HepG2 (cell line): ENCODE results near the gene SLC38A2. TPM values are rescaled to one million over a fixed set of nuclear protein-coding genes. Genes with fewer than 3 reads are reported as not detected.

Experiments used
- ARNT ChIP-seq: fragments of 450-650 bp; IDR thresholded peaks from 2 replicates; pipeline ENCODE4 v1.6.1; 2017
- ATF4 ChIP-seq, 2 experiments: fragments of 450-650 bp in 1 of 2; sonication (generic) in 1 of 2; formaldehyde crosslinking; IDR thresholded peaks; 2 replicates each; pipeline versions ENCODE4 v1.5.0 to v1.8.0; 2020 to 2022; ENCODE audit warnings: mild to moderate bottlenecking in 1 of 2, missing genetic modification reagents in 1 of 2
- CEBPB ChIP-seq: IDR thresholded peaks from 2 replicates; pipeline ENCODE4 v1.6.1; 2011; ENCODE audit warnings: low read depth, low read length, improper control_type of control experiment, borderline replicate concordance
- CEBPG ChIP-seq: IDR thresholded peaks from 2 replicates; pipeline ENCODE4 v1.6.1; 2016
- CHCHD3 ChIP-seq: sonication (generic); formaldehyde crosslinking; IDR thresholded peaks from 2 replicates; pipeline ENCODE4 v1.8.0; 2022; ENCODE audit warnings: mild to moderate bottlenecking, missing genetic modification reagents, moderate library complexity
- CREB1 ChIP-seq, 2 experiments: fragments of 450-650 bp in 1 of 2; IDR thresholded peaks; 2 replicates each; pipeline ENCODE4 v1.6.1; 2016 to 2017; ENCODE audit warnings: control low read depth in 1 of 2, mild to moderate bottlenecking in 1 of 2, missing compliant biosample characterization in 1 of 2, missing genetic modification characterization in 1 of 2
- CREM ChIP-seq, 2 experiments: sonication (generic) in 1 of 2; formaldehyde crosslinking in 1 of 2; IDR thresholded peaks; 2 replicates each; pipeline versions ENCODE4 v1.4.0 to v1.6.1; 2016 to 2020; ENCODE audit warnings: antibody characterized with exemption in 1 of 2, mild to moderate bottlenecking in 1 of 2, missing genetic modification reagents in 1 of 2
- GATAD1 ChIP-seq: IDR thresholded peaks from 2 replicates; pipeline ENCODE4 v1.6.1; 2016; ENCODE audit warnings: missing genetic modification reagents, missing compliant biosample characterization
- HNF4A ChIP-seq: sonication (generic); formaldehyde crosslinking; IDR thresholded peaks from 2 replicates; pipeline ENCODE4 v1.4.0; 2020; ENCODE audit warnings: missing genetic modification reagents
- NCOA2 ChIP-seq: sonication (generic); formaldehyde crosslinking; IDR thresholded peaks from 2 replicates; pipeline ENCODE4 v1.8.0; 2022; ENCODE audit warnings: inconsistent platforms
- NFIC ChIP-seq: IDR thresholded peaks from 2 replicates; pipeline ENCODE4 v1.6.1; 2012; ENCODE audit warnings: mild to moderate bottlenecking, low read length, inconsistent platforms
- NKX3-1 ChIP-seq: sonication (generic); formaldehyde crosslinking; IDR thresholded peaks from 2 replicates; pipeline ENCODE4 v1.5.0; 2020; ENCODE audit warnings: missing genetic modification reagents
- NONO ChIP-seq, 2 experiments: fragments of 450-650 bp in 1 of 2; sonication (generic) in 1 of 2; formaldehyde crosslinking in 1 of 2; IDR thresholded peaks in 1 of 2; conservative IDR thresholded peaks in 1 of 2; 2 replicates each; pipeline versions ENCODE4 v1.6.1 to v1.8.0; 2017 to 2022; ENCODE audit warnings: mild to moderate bottlenecking in 1 of 2, missing genetic modification reagents in 1 of 2, moderate library complexity in 1 of 2
- NR2F6 ChIP-seq, 2 experiments: IDR thresholded peaks; 2 replicates each; pipeline ENCODE4 v1.6.1; 2016; ENCODE audit warnings: antibody characterized with exemption in 1 of 2, mild to moderate bottlenecking in 1 of 2
- SALL1 ChIP-seq: sonication (generic); formaldehyde crosslinking; IDR thresholded peaks from 2 replicates; pipeline ENCODE4 v1.8.0; 2022; ENCODE audit warnings: mild to moderate bottlenecking, missing genetic modification reagents
- SIX4 ChIP-seq: sonication (generic); formaldehyde crosslinking; IDR thresholded peaks from 2 replicates; pipeline ENCODE4 v1.4.0; 2020; ENCODE audit warnings: missing genetic modification reagents
- SMAD3 ChIP-seq: sonication (generic); formaldehyde crosslinking; IDR thresholded peaks from 2 replicates; pipeline ENCODE4 v1.4.0; 2020; ENCODE audit warnings: missing genetic modification reagents
- SOX13 ChIP-seq, 3 experiments: fragments of 450-650 bp in 1 of 3; sonication (generic) in 1 of 3; formaldehyde crosslinking in 1 of 3; IDR thresholded peaks in 2 of 3; conservative IDR thresholded peaks in 1 of 3; 2 replicates each; pipeline versions ENCODE4 v1.5.0 to v1.6.1; 2016 to 2020; ENCODE audit warnings: antibody characterized with exemption in 1 of 3, mild to moderate bottlenecking in 1 of 3, missing compliant biosample characterization in 1 of 3, missing genetic modification reagents in 1 of 3, moderate library complexity in 1 of 3
- SOX5 ChIP-seq: IDR thresholded peaks from 2 replicates; pipeline ENCODE4 v1.6.1; 2016; ENCODE audit warnings: borderline replicate concordance
- SP1 ChIP-seq, 2 experiments: fragments of 450-650 bp in 1 of 2; sonication (generic) in 1 of 2; formaldehyde crosslinking in 1 of 2; IDR thresholded peaks; 2 replicates each; pipeline versions ENCODE4 v1.4.0 to v1.6.1; 2016 to 2020; ENCODE audit warnings: missing genetic modification reagents in 1 of 2
- TARDBP ChIP-seq: sonication (generic); formaldehyde crosslinking; IDR thresholded peaks from 2 replicates; pipeline ENCODE4 v1.8.0; 2022; ENCODE audit warnings: mild to moderate bottlenecking, missing genetic modification reagents
- YEATS4 ChIP-seq: sonication (generic); formaldehyde crosslinking; IDR thresholded peaks from 2 replicates; pipeline ENCODE4 v1.4.0; 2020; ENCODE audit warnings: missing genetic modification reagents, borderline replicate concordance
- ZBTB38 ChIP-seq: sonication (generic); formaldehyde crosslinking; IDR thresholded peaks from 2 replicates; pipeline ENCODE4 v1.5.1; 2020; ENCODE audit warnings: mild to moderate bottlenecking, missing genetic modification reagents
- ZFP90 ChIP-seq: sonication (generic); formaldehyde crosslinking; IDR thresholded peaks from 2 replicates; pipeline ENCODE4 v1.8.0; 2022; ENCODE audit warnings: missing genetic modification reagents, mild to moderate bottlenecking, inconsistent platforms, borderline replicate concordance
- ZMAT5 ChIP-seq: sonication (generic); formaldehyde crosslinking; IDR thresholded peaks from 2 replicates; pipeline ENCODE4 v1.5.0; 2020; ENCODE audit warnings: mild to moderate bottlenecking, low read depth, missing genetic modification reagents, borderline replicate concordance
- ZNF101 ChIP-seq: sonication (generic); formaldehyde crosslinking; IDR thresholded peaks from 2 replicates; pipeline ENCODE4 v1.4.0; 2020; ENCODE audit warnings: mild to moderate bottlenecking, low read depth, missing genetic modification reagents, borderline replicate concordance
- ZNF24 ChIP-seq: fragments of 450-650 bp; IDR thresholded peaks from 2 replicates; pipeline ENCODE4 v1.6.1; 2017; ENCODE audit warnings: antibody characterized with exemption, mild to moderate bottlenecking
- ZNF280B ChIP-seq: sonication (generic); formaldehyde crosslinking; IDR thresholded peaks from 2 replicates; pipeline ENCODE4 v1.5.0; 2020; ENCODE audit warnings: missing genetic modification reagents, mild to moderate bottlenecking, borderline replicate concordance
- polyA plus RNA-seq, 8 experiments: library from polyadenylated mRNA; depleted of rRNA in 3 of 8; stranded (reverse) in 7 of 8; unstranded in 1 of 8; fragments of >200 nt; fragmentation: Illumina TruSeq in 4 of 8; extraction: Trizol in 4 of 8; gene quantifications; 2 replicates each; pipeline versions ENCODE4 v1.2.1 to v1.2.3, GENCODE V29; 2011 to 2016; ENCODE audit warnings: low read depth in 4 of 8, missing spikeins in 1 of 8, mixed read lengths in 1 of 8; ENCODE audit not compliant: insufficient read depth in 1 of 8
- total RNA-seq, 5 experiments: library from RNA; depleted of rRNA; stranded (reverse); fragments of >200 nt; fragmentation: Illumina TruSeq; extraction: Trizol; gene quantifications; 2 replicates each; pipeline ENCODE4 v1.2.3, GENCODE V29; 2016; ENCODE audit warnings: low read depth in 1 of 5

SLC38A2 gene
- total and polyA plus RNA-seq, 2 of the 13 experiments (the other 11 are each of a cell fraction or from before 2014, with no cell fraction given) = 368 to 880 TPM

GRCh38 chr12:46386360-46386867 is 13.8 kb upstream of the SLC38A2 start (continued):
- TF ChIP-seq SP1 (IDR thresholded peaks at IDR 0.05) (no peak), SP1 (CRISPR knock-in tag; IDR thresholded peaks at IDR 0.05) (no peak), NONO (IDR thresholded peaks at IDR 0.05) (no peak), NONO (CRISPR knock-in tag; conservative IDR thresholded peaks at IDR 0.05) (no peak), NCOA2 (CRISPR knock-in tag) (peak; percentile 78), CREM (IDR thresholded peaks at IDR 0.05) (peak; percentile 48; the same call in 1 of the 2 replicates), CREM (CRISPR knock-in tag; IDR thresholded peaks at IDR 0.05) (no peak), TARDBP (no peak), CREB1 (IDR thresholded peaks at IDR 0.05) (no peak), CREB1 (CRISPR knock-in tag; IDR thresholded peaks at IDR 0.05) (peak; percentile 23; the same call in 1 of the 2 replicates), ZMAT5 (no peak), YEATS4 (CRISPR knock-in tag) (no peak), NFIC (peak; percentile 58; the same call in 1 of the 2 replicates), SOX5 (CRISPR knock-in tag) (peak; percentile 38; the same call in 1 of the 2 replicates), ARNT (no peak), CEBPG (0 out of 2 replicates have a peak, but pooled peaks have one; percentile 29), HNF4A (CRISPR knock-in tag) (0 out of 2 replicates have a peak, but pooled peaks have one; percentile 13), CEBPB (no peak; the same call in 1 of the 2 replicates), ZBTB38 (CRISPR knock-in tag) (no peak), ATF4 (CRISPR knock-in tag; IDR thresholded peaks at IDR 0.05) (peak in 1 of 2 experiments; percentile 66; a peak in 2 of 4 replicates), SOX13 (IDR thresholded peaks at IDR 0.05) (no peak), SOX13 (CRISPR knock-in tag; conservative IDR thresholded peaks at IDR 0.05 in 1 of 2, IDR thresholded peaks at IDR 0.05 in 1 of 2) (peak in 1 of 2 experiments; percentile 48; a peak in 1 of 4 replicates), ZNF280B (CRISPR knock-in tag) (no peak), SIX4 (CRISPR knock-in tag) (0 out of 2 replicates have a peak, but pooled peaks have one; percentile 60), GATAD1 (no peak), NR2F6 (IDR thresholded peaks at IDR 0.05) (peak; percentile 18; the same call in 1 of the 2 replicates), NR2F6 (CRISPR knock-in tag; IDR thresholded peaks at IDR 0.05) (no peak), ZNF101 (CRISPR knock-in tag) (no peak), ZNF24 (0 out of 2 replicates have a peak, but pooled peaks have one; percentile 28), NKX3-1 (CRISPR knock-in tag) (0 out of 2 replicates have a peak, but pooled peaks have one; percentile 18), SMAD3 (CRISPR knock-in tag) (0 out of 2 replicates have a peak, but pooled peaks have one; percentile 17), SALL1 (CRISPR knock-in tag) (no peak), ZFP90 (CRISPR knock-in tag) (no peak), CHCHD3 (CRISPR knock-in tag) (no peak)
